Thymus (tissue), 11 donors: ENCODE measurements around the gene TLE3. TPM values are rescaled to one million over a fixed set of nuclear protein-coding genes. Genes with fewer than 3 reads are reported as not detected.

Source experiments
- DNase-seq, 9 donors: peaks; one replicate each; pipeline ENCODE4 v3.0.0-alpha.2; 2013; ENCODE audit warnings: low spot score in 9 of 9, low read depth in 6 of 9, missing footprints in 1 of 9
- H3K27ac ChIP-seq, 2 donors: one replicate each; pipeline ENCODE4 v1.5.1; 2013; ENCODE audit warnings: control low read depth in 1 of 2, low read depth in 1 of 2, low read length in 1 of 2, mild to moderate bottlenecking in 1 of 2, moderate library complexity in 1 of 2
- H3K27me3 ChIP-seq, 2 donors: one replicate each; pipeline ENCODE4 v1.5.1; 2013; ENCODE audit warnings: low read length in 1 of 2; ENCODE audit not compliant: control insufficient read depth in 2 of 2, insufficient read depth in 1 of 2
- H3K36me3 ChIP-seq, 2 donors: one replicate each; pipeline ENCODE4 v1.5.1; 2013; ENCODE audit warnings: low read length in 1 of 2, mild to moderate bottlenecking in 1 of 2, moderate library complexity in 1 of 2; ENCODE audit not compliant: control insufficient read depth in 2 of 2, insufficient read depth in 2 of 2
- H3K4me1 ChIP-seq, 2 donors: one replicate each; pipeline ENCODE4 v1.5.1; 2013; ENCODE audit warnings: low read length in 2 of 2; ENCODE audit not compliant: control insufficient read depth in 2 of 2, insufficient read depth in 2 of 2
- H3K4me3 ChIP-seq, 2 donors: one replicate each; pipeline ENCODE4 v1.5.1; 2013; ENCODE audit warnings: low read length in 2 of 2, control low read depth in 1 of 2, mild to moderate bottlenecking in 1 of 2
- H3K9me3 ChIP-seq, 2 donors: one replicate each; pipeline ENCODE4 v1.5.1; 2013; ENCODE audit warnings: low read length in 1 of 2, mild to moderate bottlenecking in 1 of 2; ENCODE audit not compliant: control insufficient read depth in 2 of 2, insufficient read depth in 1 of 2
- WGBS: extraction: QIAGEN DNeasy Blood & Tissue Kit; methylation state at CpG from one replicate; pipeline ENCODE4 v1.1.7; 2013; 5-methylcytosine and 5-hydroxymethylcytosine counted together
- polyA plus RNA-seq: library from polyadenylated mRNA; stranded (reverse); fragments of 200-250 nt; gene quantifications from one replicate; pipeline ENCODE4 v1.2.3, GENCODE V29; 2013
- total RNA-seq: library from RNA; stranded (reverse); fragments of 120-200 nt; gene quantifications from one replicate; pipeline ENCODE4 v1.2.4, GENCODE V29; 2013
- donor health status: healthy.

Gene TLE3
- total and polyA plus RNA-seq, 2 donors = 23.4 to 32.7 TPM

- no peak for DNase-seq
- H3K4me3 ChIP-seq = no peak overlapping the region
- H3K27ac ChIP-seq = no peak overlapping the region
- no peaks in the 10 kb centered on the region for H3K36me3 ChIP-seq
- H3K27me3 ChIP-seq = no peaks in the 10 kb centered on the region
- WGBS = 79% methylated on average over 4 of the region's 4 CpGs
- peaks cover 0 to 7% of the 10 kb centered on the region in 2 donors for H3K4me1 ChIP-seq
- H3K9me3 ChIP-seq = no peaks in the 10 kb centered on the region
Measured at GRCh38 chr15:70128414-70129140, 30.9 kb upstream of the TLE3 start.

GRCh38 chr15:70127770-70128413 is 30.2 kb upstream of the TLE3 start:
- peaks cover 0 to 7% of the 10 kb centered on the region in 2 donors for H3K4me1 ChIP-seq
- H3K27me3 ChIP-seq = no peaks in the 10 kb centered on the region
- H3K9me3 ChIP-seq = no peaks in the 10 kb centered on the region
- no peak for DNase-seq
- H3K4me3 ChIP-seq = no peak overlapping the region
- H3K27ac ChIP-seq = no peak overlapping the region
- WGBS = 95% methylated on average over 3 of the region's 3 CpGs
- no peaks in the 10 kb centered on the region for H3K36me3 ChIP-seq

- no peaks in the 10 kb centered on the region for H3K27me3 ChIP-seq
- 85% methylated on average over 6 of the region's 6 CpGs for WGBS
- H3K4me3 ChIP-seq = no peak overlapping the region
- no peaks in the 10 kb centered on the region for H3K9me3 ChIP-seq
- H3K4me1 ChIP-seq = peaks cover 0 to 13% of the 10 kb centered on the region in 2 donors
- no peak overlapping the region for H3K27ac ChIP-seq
- no peaks in the 10 kb centered on the region for H3K36me3 ChIP-seq
- no peak for DNase-seq
Measured at GRCh38 chr15:70127288-70127746, 29.6 kb upstream of the TLE3 start.

DNA sequence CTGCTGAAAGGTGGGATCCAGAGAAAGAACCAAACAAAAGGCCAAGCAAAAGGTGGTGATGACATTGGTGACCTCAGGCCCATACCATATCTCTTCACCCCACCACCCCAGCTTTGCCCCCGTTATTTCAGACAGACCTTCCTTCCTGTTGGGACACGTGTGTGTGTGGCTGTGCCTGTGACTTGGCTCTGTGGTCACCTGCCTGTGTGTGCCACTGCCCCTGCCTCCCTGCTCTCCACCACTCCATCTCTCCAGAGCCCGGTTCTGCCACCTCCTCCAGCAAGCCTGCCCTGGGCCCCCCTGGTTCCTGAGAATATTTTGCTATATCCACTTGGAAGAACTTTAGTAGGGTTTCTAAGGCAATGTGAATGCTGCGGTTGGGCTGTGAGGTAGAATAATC is 28.6 kb upstream of the TLE3 start:
- peaks cover 0 to 11% of the 10 kb centered on the region in 2 donors for H3K4me1 ChIP-seq
- no peak for DNase-seq
- H3K27me3 ChIP-seq = no peaks in the 10 kb centered on the region
- H3K9me3 ChIP-seq = no peaks in the 10 kb centered on the region
- no peaks in the 10 kb centered on the region for H3K36me3 ChIP-seq
- WGBS = 37% methylated on average over 4 of the region's 4 CpGs
- no peak overlapping the region for H3K4me3 ChIP-seq
- no peak overlapping the region for H3K27ac ChIP-seq

DNA sequence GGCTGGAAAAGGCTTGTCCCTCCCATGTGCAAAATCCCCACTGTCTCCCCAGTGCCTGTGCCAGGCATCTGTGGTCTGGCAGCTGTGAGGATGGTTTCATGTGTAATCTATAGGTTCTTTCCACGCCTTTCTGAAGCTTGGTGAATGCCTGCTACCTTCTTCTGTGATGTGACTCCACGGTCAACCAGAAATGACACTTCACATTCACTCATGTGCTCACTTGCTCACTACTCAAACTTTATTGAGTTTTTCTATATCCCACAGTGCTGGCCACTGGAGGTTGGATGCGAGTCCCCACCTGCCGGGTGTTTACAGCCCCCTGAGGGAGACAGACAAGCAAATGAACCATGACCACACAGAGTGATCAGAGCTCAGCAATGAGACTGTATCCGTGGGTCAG is 27.9 kb upstream of the TLE3 start:
- Histone ChIP-seq H3K4me1 (peaks cover 0 to 19% of the 10 kb centered on the region in 2 donors), H3K36me3 (no peaks in the 10 kb centered on the region), H3K4me3 (no peak overlapping the region), H3K27ac (no peak overlapping the region), H3K9me3 (no peaks in the 10 kb centered on the region), H3K27me3 (no peaks in the 10 kb centered on the region)
- 89% methylated on average over 5 of the region's 5 CpGs for WGBS
- DNase-seq = no peak

DNA sequence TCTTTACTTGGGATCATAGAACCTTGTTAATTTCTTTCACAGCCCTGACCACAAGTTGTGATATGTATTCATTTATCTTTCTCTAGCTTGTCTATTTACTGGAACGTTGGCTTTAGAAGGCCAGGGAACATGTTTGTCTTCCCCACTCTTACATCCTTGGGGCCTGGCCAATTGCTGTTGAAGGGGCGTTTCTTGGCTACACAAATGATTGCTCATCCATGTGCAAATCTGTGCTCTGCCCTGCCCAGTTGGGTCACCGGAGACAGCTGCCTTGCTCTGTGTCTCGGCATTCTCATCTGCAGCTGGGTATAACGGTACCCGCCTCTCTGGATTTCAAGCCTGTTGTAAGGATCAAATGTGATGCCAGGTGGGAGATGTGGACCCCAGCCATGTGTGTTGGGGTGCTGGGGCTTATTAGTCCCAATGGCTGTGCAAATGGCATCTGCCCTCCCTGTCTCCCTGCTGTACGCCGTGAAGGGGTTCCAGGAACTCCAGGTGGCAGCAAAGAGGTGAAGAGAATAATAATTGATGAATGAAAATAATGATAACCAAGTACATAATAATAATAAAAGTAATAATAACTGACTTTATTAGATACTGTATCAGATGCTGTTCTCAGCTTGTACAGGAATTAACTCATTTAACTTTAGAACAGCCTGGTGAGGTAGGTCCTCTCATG is 24.0 kb upstream of the TLE3 start:
- Histone ChIP-seq H3K4me1 (peaks cover 0 to 25% of the 10 kb centered on the region in 2 donors), H3K4me3 (no peak overlapping the region), H3K27ac (peak overlapping the region in 1 of 2 donors; percentile 59), H3K27me3 (no peaks in the 10 kb centered on the region), H3K9me3 (no peaks in the 10 kb centered on the region), H3K36me3 (no peaks in the 10 kb centered on the region)
- WGBS = 92% methylated on average over 8 of the region's 8 CpGs
- no peak for DNase-seq

DNA sequence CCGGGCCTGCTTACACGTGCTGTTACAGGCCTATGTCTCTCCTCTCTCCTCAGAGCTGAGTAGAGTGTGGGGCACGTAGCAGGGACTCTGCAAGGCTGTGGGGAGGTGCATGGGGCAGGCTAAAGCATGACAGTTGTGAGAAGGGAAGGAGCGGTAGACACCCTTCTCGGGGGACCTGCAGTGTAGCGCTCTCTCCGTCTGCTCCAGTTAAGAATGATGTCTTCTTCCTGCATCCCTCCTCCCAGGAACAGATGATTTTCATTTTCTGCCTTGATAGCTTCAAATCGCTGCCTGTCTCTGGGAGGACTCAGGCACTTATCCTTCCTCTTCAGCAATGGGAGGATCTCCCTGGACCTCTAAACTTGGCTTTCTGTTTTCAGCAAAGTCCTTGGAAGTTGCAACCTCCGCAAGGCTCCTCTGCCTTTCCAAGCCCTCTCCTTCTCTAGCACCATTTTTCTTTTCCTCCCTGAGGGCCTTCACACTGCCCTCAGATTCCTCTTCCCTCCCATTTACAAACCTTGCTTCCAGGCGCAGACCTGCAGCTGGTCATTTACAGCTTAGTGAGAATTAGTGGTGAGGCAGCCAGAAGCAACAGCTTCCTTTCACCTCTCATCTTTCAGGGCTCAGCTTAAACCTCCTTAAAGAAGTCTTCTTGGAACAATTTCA is 23.4 kb upstream of the TLE3 start:
- H3K27ac ChIP-seq = peak overlapping the region in 1 of 2 donors; percentile 59

GRCh38 chr15:70119911-70120508 is 22.3 kb upstream of the TLE3 start:
- Histone ChIP-seq H3K27ac (no peak overlapping the region), H3K9me3 (no peaks in the 10 kb centered on the region), H3K36me3 (no peaks in the 10 kb centered on the region), H3K4me3 (no peak overlapping the region), H3K4me1 (peaks cover 0 to 21% of the 10 kb centered on the region in 2 donors), H3K27me3 (no peaks in the 10 kb centered on the region)
- no peak for DNase-seq
- WGBS = 89% methylated on average over 5 of the region's 5 CpGs

More for the DNA sequence above, 23.4 kb upstream of the TLE3 start:
- Histone ChIP-seq H3K27me3 (no peaks in the 10 kb centered on the region), H3K4me3 (no peak overlapping the region), H3K36me3 (no peaks in the 10 kb centered on the region), H3K9me3 (no peaks in the 10 kb centered on the region), H3K4me1 (peaks cover 0 to 25% of the 10 kb centered on the region in 2 donors)
- no peak for DNase-seq
- 85% methylated on average over 10 of the region's 10 CpGs for WGBS
